Adrenal gland (tissue), 12 donors: ENCODE data around the gene OLFM4. TPM values are rescaled to one million over a fixed set of nuclear protein-coding genes. Genes with fewer than 3 reads are reported as not detected.

Experiments
- DNase-seq, 7 donors: peaks; one replicate each; pipeline ENCODE4 v3.0.0-alpha.2; 2019 to 2020
- H3K27ac ChIP-seq, 5 donors: fragments of 200-600 bp; sonication (generic) in 4 of 5; 1 replicate in 3 of 5; 2 replicates in 2 of 5; pipeline versions ENCODE4 v1.5.1 to v1.8.0; 2016 to 2020; ENCODE audit warnings: mild to moderate bottlenecking in 1 of 5
- H3K27me3 ChIP-seq: fragments of 200-600 bp; 2 replicates; pipeline ENCODE4 v1.8.0; 2021
- H3K36me3 ChIP-seq, 2 donors: fragments of 200-600 bp; replicated peaks in 1 of 2; 1 replicate in 1 of 2; 2 replicates in 1 of 2; pipeline versions ENCODE4 v1.5.1 to v1.8.0; 2018 to 2022
- H3K4me1 ChIP-seq, 2 donors: fragments of 200-600 bp; replicated peaks in 1 of 2; 1 replicate in 1 of 2; 2 replicates in 1 of 2; pipeline versions ENCODE4 v1.5.1 to v1.8.0; 2018 to 2021
- H3K4me3 ChIP-seq, 4 donors: fragments of 200-600 bp; sonication (generic) in 3 of 4; one replicate each; pipeline ENCODE4 v1.5.1; 2016 to 2018
- H3K9me3 ChIP-seq, 3 donors: fragments of 200-600 bp; sonication (generic) in 1 of 3; replicated peaks in 1 of 3; 1 replicate in 2 of 3; 2 replicates in 1 of 3; pipeline versions ENCODE4 v1.5.1 to v1.8.0; 2016 to 2021
- CTCF ChIP-seq, 6 experiments: fragments of 450-650 bp in 4 of 6; fragments of 200-600 bp in 2 of 6; sonication (generic) in 1 of 6; IDR thresholded peaks; 1 replicate in 5 of 6; 2 replicates in 1 of 6; pipeline versions ENCODE4 v1.5.1 to v1.8.0; 2016 to 2021; ENCODE audit warnings: antibody characterized with exemption in 6 of 6, mild to moderate bottlenecking in 2 of 6, moderate library complexity in 1 of 6
- POLR2A ChIP-seq, 2 donors: fragments of 450-650 bp; IDR thresholded peaks; one replicate each; pipeline ENCODE4 v1.6.1; 2017; ENCODE audit warnings: antibody characterized with exemption in 2 of 2, mild to moderate bottlenecking in 2 of 2, moderate library complexity in 1 of 2
- WGBS, 4 donors: extraction: QIAGEN DNeasy Blood & Tissue Kit in 2 of 4; methylation state at CpG; one replicate each; pipeline versions ENCODE4 v1.1.5 to v1.1.7; 2013 to 2017; 5-methylcytosine and 5-hydroxymethylcytosine counted together
- intact Hi-C, 2 donors: fragments of 100-400 bp; cut with DNase I; formaldehyde crosslinking; loops; one replicate each; pipeline versions ENCODE4 v1.14.1 to v1.15.0; 2022 to 2023
- polyA plus RNA-seq, 3 donors: library from polyadenylated mRNA; stranded (reverse); fragments of 200-250 nt in 2 of 3; fragments of 350-450 nt in 1 of 3; fragmentation: Illumina TruSeq in 1 of 3; extraction: RNeasy Lipid Tissue Mini Kit (QIAGEN cat#74804) in 1 of 3; gene quantifications; one replicate each; pipeline ENCODE4 v1.2.3, GENCODE V29; 2013 to 2014
- total RNA-seq, 9 donors: library from RNA; depleted of rRNA in 4 of 9; stranded (reverse); fragments of >200 nt in 4 of 9; fragments of 120-200 nt in 1 of 9; fragmentation: NEBNext Ultra II Directional in 1 of 9; extraction: Animal tissue kit (Norgen Biotek cat#: 25700) in 1 of 9; gene quantifications; one replicate each; pipeline versions ENCODE4 v1.1.0 to v1.2.4, GENCODE V29; 2013 to 2023
- donor health status: healthy with polysubstance abuse.
- donor health status: Bipolar disorder and iron deficiency.
- donor health status: DM: yes; HTN: yes; CAD: no.
- donor health status: DM: no; HTN: no; CAD: no.
- donor health status: DM: no; HTN: no; CAD: no.
- donor health status: DM: yes; HTN: yes; CAD: no.

OLFM4 gene
- total and polyA plus RNA-seq, 12 donors, result 0.06 to 1.0 (median 0.19) TPM; not detected in 5

- TF ChIP-seq POLR2A (IDR thresholded peaks at IDR 0.05) (no peak), CTCF (IDR thresholded peaks at IDR 0.05) (no peak)
- H3K9me3 ChIP-seq, result no peaks in the 10 kb centered on the region
- DNase-seq, result no peak
- intact Hi-C loops, result no loop called here
- H3K27ac ChIP-seq, result no peak overlapping the region
- no peaks in the 10 kb centered on the region for H3K27me3 ChIP-seq
- no peaks in the 10 kb centered on the region for H3K36me3 ChIP-seq
- no peaks in the 10 kb centered on the region for H3K4me1 ChIP-seq
- 65 to 76% (median 73%) methylated on average over 5 of the region's 5 CpGs for WGBS, 4 donors
- no peak overlapping the region for H3K4me3 ChIP-seq
Observed at GRCh38 chr13:52984881-52985363, 43.7 kb upstream of the OLFM4 start.

GRCh38 chr13:52991344-52992020 is 37.1 kb upstream of the OLFM4 start:
- no peak overlapping the region for H3K27ac ChIP-seq
- no peak overlapping the region for H3K4me3 ChIP-seq
- H3K27me3 ChIP-seq, result no peaks in the 10 kb centered on the region
- no peak for DNase-seq
- intact Hi-C loops, result no loop called here
- 72 to 81% (median 79%) methylated on average over 12 to 13 of the region's 13 CpGs for WGBS, 4 donors
- no peaks in the 10 kb centered on the region for H3K9me3 ChIP-seq
- TF ChIP-seq CTCF (IDR thresholded peaks at IDR 0.05), result no peak
- TF ChIP-seq POLR2A (IDR thresholded peaks at IDR 0.05), result no peak
- H3K4me1 ChIP-seq, result no peaks in the 10 kb centered on the region
- no peaks in the 10 kb centered on the region for H3K36me3 ChIP-seq

- Histone ChIP-seq H3K4me1 (no peaks in the 10 kb centered on the region), H3K4me3 (no peak overlapping the region), H3K27ac (no peak overlapping the region), H3K36me3 (no peaks in the 10 kb centered on the region), H3K9me3 (no peaks in the 10 kb centered on the region), H3K27me3 (no peaks in the 10 kb centered on the region)
- 90 to 94% (median 91%) methylated on average over 9 to 11 of the region's 11 CpGs for WGBS, 4 donors
- intact Hi-C loops, result no loop called here
- TF ChIP-seq POLR2A (IDR thresholded peaks at IDR 0.05) (no peak), CTCF (IDR thresholded peaks at IDR 0.05) (no peak)
- no peak for DNase-seq
Observed at GRCh38 chr13:52992110-52992509, 36.5 kb upstream of the OLFM4 start.

- no peaks in the 10 kb centered on the region for H3K36me3 ChIP-seq
- H3K4me1 ChIP-seq, result no peaks in the 10 kb centered on the region
- no peak for TF ChIP-seq POLR2A (IDR thresholded peaks at IDR 0.05)
- TF ChIP-seq CTCF (IDR thresholded peaks at IDR 0.05), result no peak
- 64 to 82% (median 74%) methylated on average over 2 of the region's 2 CpGs for WGBS, 4 donors
- H3K4me3 ChIP-seq, result no peak overlapping the region
- H3K27ac ChIP-seq, result no peak overlapping the region
- DNase-seq, result no peak
- intact Hi-C loops, result no loop called here
- H3K9me3 ChIP-seq, result no peaks in the 10 kb centered on the region
- H3K27me3 ChIP-seq, result no peaks in the 10 kb centered on the region
Observed at GRCh38 chr13:52994051-52994450, 34.6 kb upstream of the OLFM4 start.
